PC-9 (cell line): Measurements from ENCODE around the gene LACRT.

Experiments used
- EZH2 ChIP-seq: fragments of 200-600 bp; sonication (generic); IDR thresholded peaks from 2 replicates; pipeline ENCODE4 v1.8.0; 2017; ENCODE audit warnings: antibody characterized with exemption, low read depth
- TF ChIP-seq, protein P1 (sequence below): fragments of 200-600 bp; sonication (generic); conservative IDR thresholded peaks from 2 replicates; pipeline ENCODE4 v1.6.1; 2017; ENCODE audit warnings: mixed run types, antibody characterized with exemption, mild to moderate bottlenecking, moderate library complexity

DNA sequence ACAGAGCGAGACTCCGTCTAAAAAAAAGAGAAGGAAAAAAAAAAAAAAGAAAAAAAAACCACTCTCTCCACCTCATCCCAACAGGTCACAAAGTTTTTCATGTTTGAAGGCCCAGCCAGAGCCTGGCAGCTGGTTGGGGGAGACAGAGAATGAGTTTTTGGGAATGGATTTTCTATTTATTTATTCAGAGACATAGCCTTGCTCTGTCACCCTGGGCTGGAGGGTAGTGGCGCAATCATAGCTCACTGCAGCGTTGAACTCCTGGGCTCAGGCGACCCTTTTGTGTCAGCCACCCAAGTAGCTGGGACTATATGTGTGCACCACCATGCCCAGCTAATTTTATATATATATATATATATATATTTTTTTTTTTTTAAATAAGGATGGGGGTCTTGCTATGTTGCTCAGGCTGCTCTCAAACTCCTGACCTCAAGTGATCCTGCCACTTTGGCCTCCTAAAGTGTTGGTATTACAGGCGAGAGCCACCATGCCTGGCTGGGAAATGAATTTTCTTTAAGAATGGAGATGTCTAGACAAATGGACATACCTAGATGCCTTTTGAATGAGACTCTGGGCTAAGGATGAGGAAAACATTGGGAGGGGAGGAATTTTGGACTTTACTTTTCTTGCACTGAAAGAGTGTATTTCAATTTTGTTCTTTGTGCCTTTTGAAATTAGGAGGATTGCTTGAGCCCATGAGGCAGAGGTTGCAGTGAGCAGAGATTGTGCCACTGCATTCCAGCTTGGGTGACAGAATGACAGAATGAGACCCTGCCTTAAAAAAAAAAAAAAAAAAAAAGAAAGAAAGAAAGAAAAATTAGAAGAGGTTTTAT lies 29.3 kb downstream of the LACRT start:
- TF ChIP-seq, protein P1, sequence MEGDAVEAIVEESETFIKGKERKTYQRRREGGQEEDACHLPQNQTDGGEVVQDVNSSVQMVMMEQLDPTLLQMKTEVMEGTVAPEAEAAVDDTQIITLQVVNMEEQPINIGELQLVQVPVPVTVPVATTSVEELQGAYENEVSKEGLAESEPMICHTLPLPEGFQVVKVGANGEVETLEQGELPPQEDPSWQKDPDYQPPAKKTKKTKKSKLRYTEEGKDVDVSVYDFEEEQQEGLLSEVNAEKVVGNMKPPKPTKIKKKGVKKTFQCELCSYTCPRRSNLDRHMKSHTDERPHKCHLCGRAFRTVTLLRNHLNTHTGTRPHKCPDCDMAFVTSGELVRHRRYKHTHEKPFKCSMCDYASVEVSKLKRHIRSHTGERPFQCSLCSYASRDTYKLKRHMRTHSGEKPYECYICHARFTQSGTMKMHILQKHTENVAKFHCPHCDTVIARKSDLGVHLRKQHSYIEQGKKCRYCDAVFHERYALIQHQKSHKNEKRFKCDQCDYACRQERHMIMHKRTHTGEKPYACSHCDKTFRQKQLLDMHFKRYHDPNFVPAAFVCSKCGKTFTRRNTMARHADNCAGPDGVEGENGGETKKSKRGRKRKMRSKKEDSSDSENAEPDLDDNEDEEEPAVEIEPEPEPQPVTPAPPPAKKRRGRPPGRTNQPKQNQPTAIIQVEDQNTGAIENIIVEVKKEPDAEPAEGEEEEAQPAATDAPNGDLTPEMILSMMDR = no peak
- TF ChIP-seq EZH2 = no peak
